Stomach (tissue), 9 donors: ENCODE measurements around the gene GNG7. TPM values are rescaled to one million over a fixed set of nuclear protein-coding genes. Genes with fewer than 3 reads are reported as not detected.
A peak's percentile ranks its signal among the peaks of the same experiment; 100 is the strongest.
"Not testable (repeated sequence)": the region's sequence is repeated elsewhere in the genome, so short reads cannot be mapped to it uniquely, and the experiment has no call there.

Experiments used
- DNase-seq, 2 donors: peaks; one replicate each; pipeline versions ENCODE4 v3.0.0 to v3.0.0-alpha.2; 2013 to 2019
- H3K27ac ChIP-seq, 5 donors: fragments of 200-600 bp in 4 of 5; sonication (generic) in 4 of 5; one replicate each; pipeline ENCODE4 v1.5.1; 2013 to 2019; ENCODE audit warnings: mild to moderate bottlenecking in 1 of 5, moderate library complexity in 1 of 5
- H3K27me3 ChIP-seq, 3 donors: fragments of 200-600 bp; sonication (generic); one replicate each; pipeline ENCODE4 v1.5.1; 2017 to 2019; ENCODE audit warnings: mixed run types in 1 of 3
- H3K36me3 ChIP-seq, 4 donors: fragments of 200-600 bp; sonication (generic); 1 replicate in 3 of 4; 2 replicates in 1 of 4; pipeline ENCODE4 v1.5.1; 2016 to 2019
- H3K4me1 ChIP-seq, 4 donors: fragments of 200-600 bp; sonication (generic); one replicate each; pipeline ENCODE4 v1.5.1; 2016 to 2019
- H3K4me3 ChIP-seq, 4 donors: fragments of 200-600 bp; sonication (generic) in 3 of 4; one replicate each; pipeline ENCODE4 v1.5.1; 2016 to 2019; ENCODE audit warnings: mild to moderate bottlenecking in 1 of 4
- H3K9me3 ChIP-seq, 4 donors: fragments of 200-600 bp; sonication (generic); one replicate each; pipeline ENCODE4 v1.5.1; 2016 to 2019
- EP300 ChIP-seq: sonication (generic); formaldehyde crosslinking; IDR thresholded peaks from one replicate; pipeline ENCODE4 v1.6.1; 2017; ENCODE audit warnings: antibody characterized with exemption
- POLR2A ChIP-seq, 4 donors: fragments of 450-650 bp; IDR thresholded peaks; one replicate each; pipeline ENCODE4 v1.6.1; 2016; ENCODE audit warnings: antibody characterized with exemption in 4 of 4, control low read depth in 2 of 4, mild to moderate bottlenecking in 1 of 4, moderate library complexity in 1 of 4
- POLR2AphosphoS5 ChIP-seq, 3 donors: sonication (generic); formaldehyde crosslinking; IDR thresholded peaks; one replicate each; pipeline ENCODE4 v1.6.1; 2016; ENCODE audit warnings: antibody characterized with exemption in 3 of 3
- WGBS, 5 donors: extraction: QIAGEN DNeasy Blood & Tissue Kit in 3 of 5; methylation state at CpG; one replicate each; pipeline versions ENCODE4 v1.1.5 to v1.1.7; 2013 to 2018; 5-methylcytosine and 5-hydroxymethylcytosine counted together
- intact Hi-C: fragments of 100-400 bp; cut with DNase I; formaldehyde crosslinking; loops from one replicate; pipeline ENCODE4 v1.15.1; 2023; ENCODE audit warnings: low total_unique reads
- polyA plus RNA-seq, 3 donors: library from polyadenylated mRNA; stranded (reverse); fragments of 200-250 nt; gene quantifications; one replicate each; pipeline ENCODE4 v1.2.3, GENCODE V29; 2013
- total RNA-seq, 5 donors: library from RNA; depleted of rRNA; stranded (reverse); fragments of >200 nt; gene quantifications; one replicate each; pipeline versions ENCODE4 v1.1.0 to v1.2.3, GENCODE V29; 2014 to 2016
- TF ChIP-seq, protein P1 (sequence below), 7 experiments: fragments of 450-650 bp in 4 of 7; fragments of 200-600 bp in 3 of 7; sonication (generic) in 3 of 7; IDR thresholded peaks; one replicate each; pipeline ENCODE4 v1.5.1; 2016 to 2019; ENCODE audit warnings: antibody characterized with exemption in 7 of 7, control low read depth in 2 of 7, mild to moderate bottlenecking in 1 of 7
- donor health status: healthy with polysubstance abuse.
- donor health status: Bipolar disorder and iron deficiency.
- donor health status: healthy.

Gene GNG7
- total and polyA plus RNA-seq, 8 donors = 0.58 to 15.1 (median 4.3) TPM

GRCh38 chr19:2468596-2468995, 233.9 kb downstream of the GNG7 start:
- intact Hi-C loops = no loop called here

GRCh38 chr19:2464389-2464788, 238.1 kb downstream of the GNG7 start:
- H3K9me3 ChIP-seq = no peaks in the 10 kb centered on the region
- H3K4me1 ChIP-seq = peaks cover 11 to 23% (median 20%) of the 10 kb centered on the region in 4 donors
- no peaks in the 10 kb centered on the region for H3K27me3 ChIP-seq
- no peak for DNase-seq
- WGBS, 5 donors = 45 to 69% (median 58%) methylated on average over 5 of the region's 5 CpGs
- intact Hi-C loops = no loop called here
- no peaks in the 10 kb centered on the region for H3K36me3 ChIP-seq
- no peak overlapping the region for H3K27ac ChIP-seq
- TF ChIP-seq, protein P1, sequence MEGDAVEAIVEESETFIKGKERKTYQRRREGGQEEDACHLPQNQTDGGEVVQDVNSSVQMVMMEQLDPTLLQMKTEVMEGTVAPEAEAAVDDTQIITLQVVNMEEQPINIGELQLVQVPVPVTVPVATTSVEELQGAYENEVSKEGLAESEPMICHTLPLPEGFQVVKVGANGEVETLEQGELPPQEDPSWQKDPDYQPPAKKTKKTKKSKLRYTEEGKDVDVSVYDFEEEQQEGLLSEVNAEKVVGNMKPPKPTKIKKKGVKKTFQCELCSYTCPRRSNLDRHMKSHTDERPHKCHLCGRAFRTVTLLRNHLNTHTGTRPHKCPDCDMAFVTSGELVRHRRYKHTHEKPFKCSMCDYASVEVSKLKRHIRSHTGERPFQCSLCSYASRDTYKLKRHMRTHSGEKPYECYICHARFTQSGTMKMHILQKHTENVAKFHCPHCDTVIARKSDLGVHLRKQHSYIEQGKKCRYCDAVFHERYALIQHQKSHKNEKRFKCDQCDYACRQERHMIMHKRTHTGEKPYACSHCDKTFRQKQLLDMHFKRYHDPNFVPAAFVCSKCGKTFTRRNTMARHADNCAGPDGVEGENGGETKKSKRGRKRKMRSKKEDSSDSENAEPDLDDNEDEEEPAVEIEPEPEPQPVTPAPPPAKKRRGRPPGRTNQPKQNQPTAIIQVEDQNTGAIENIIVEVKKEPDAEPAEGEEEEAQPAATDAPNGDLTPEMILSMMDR (IDR thresholded peaks at IDR 0.05) = no peak
- TF ChIP-seq EP300 (no peak), POLR2A (IDR thresholded peaks at IDR 0.05) (no peak), POLR2AphosphoS5 (IDR thresholded peaks at IDR 0.05) (no peak)
- H3K4me3 ChIP-seq = no peak overlapping the region

More at GRCh38 chr19:2468596-2468995, 233.9 kb downstream of the GNG7 start:
- DNase-seq = no peak
- H3K36me3 ChIP-seq = no peaks in the 10 kb centered on the region
- H3K27ac ChIP-seq = no peak overlapping the region
- 75 to 81% (median 80%) methylated on average over 12 of the region's 12 CpGs for WGBS, 5 donors
- no peaks in the 10 kb centered on the region for H3K4me1 ChIP-seq
- TF ChIP-seq POLR2A (IDR thresholded peaks at IDR 0.05) = no peak
- TF ChIP-seq EP300 = no peak
- TF ChIP-seq POLR2AphosphoS5 (IDR thresholded peaks at IDR 0.05) = no peak
- TF ChIP-seq, protein P1 (IDR thresholded peaks at IDR 0.05) = no peak
- H3K27me3 ChIP-seq = no peaks in the 10 kb centered on the region
- H3K9me3 ChIP-seq = no peaks in the 10 kb centered on the region
- no peak overlapping the region for H3K4me3 ChIP-seq

DNA sequence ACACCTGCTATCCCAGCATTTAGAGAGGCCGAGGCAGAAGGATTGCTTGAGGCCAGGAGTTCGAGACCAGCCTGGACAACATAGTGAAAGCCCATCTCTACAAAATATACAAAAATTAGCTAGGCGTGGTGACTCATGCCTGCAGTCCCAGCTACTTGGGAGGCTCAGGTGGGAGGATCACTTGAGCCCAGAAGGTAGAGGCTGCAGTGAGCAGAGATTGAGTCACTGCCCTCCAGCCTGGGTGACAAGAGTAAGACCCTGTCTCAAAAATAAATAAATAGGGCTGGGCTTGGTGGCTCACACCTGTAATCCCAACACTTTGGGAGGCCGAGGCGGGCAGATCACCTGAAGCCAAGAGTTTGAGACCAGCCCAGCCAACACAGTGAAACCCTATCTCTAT, 238.8 kb downstream of the GNG7 start:
- DNase-seq, H3K4me3 ChIP-seq, H3K36me3 ChIP-seq, H3K27me3 ChIP-seq, H3K9me3 ChIP-seq, intact Hi-C loops: not testable (repeated sequence)
- 93 to 98% (median 97%) methylated on average over 5 of the region's 5 CpGs for WGBS, 5 donors
- H3K27ac ChIP-seq = peak overlapping the region in 4 of 5 donors; percentile 29 to 72 (median 52)
- peaks cover 11 to 23% (median 20%) of the 10 kb centered on the region in 4 donors for H3K4me1 ChIP-seq

DNA sequence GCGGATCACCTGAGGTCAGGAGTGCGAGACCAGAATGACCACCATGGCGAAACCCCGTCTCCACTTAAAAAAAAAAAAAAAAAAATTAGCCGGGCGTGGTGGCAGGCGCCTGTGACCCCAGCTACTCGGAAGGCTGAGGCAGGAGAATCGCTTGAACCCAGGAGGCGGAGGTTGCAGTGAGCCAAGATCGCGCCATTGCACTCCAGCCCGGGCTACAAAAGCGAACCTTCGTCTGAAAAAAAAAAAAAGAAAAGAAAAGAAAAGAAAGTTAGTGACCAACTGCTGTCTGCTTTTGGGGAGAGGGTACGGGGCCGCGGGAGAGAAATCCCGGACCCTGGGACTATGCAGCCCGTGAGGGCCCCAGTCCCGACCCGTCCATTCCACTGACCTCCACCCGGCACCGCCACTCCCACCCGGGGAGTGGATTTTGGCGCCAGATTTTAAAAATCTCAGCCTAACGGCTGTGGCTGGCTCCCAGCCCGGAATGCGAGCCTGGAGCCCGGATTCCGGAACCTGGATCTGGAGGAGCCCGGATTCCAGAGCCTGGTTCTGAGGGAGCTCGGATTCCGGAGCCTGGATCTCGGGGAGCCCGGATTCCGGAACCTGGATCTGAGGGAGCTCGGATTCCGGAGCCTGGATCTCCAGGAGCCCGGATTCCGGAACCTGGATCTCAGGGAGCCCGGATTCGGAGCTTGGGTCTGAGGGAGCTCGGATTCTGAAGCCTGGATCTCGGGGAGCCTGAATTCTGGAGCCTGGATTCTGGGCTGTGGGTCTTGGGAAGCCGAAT, 239.7 kb downstream of the GNG7 start:
- H3K9me3 ChIP-seq = no peaks in the 10 kb centered on the region
- TF ChIP-seq, protein P1 (IDR thresholded peaks at IDR 0.05) = no peak
- peak in 1 of 3 donors; percentile 51 for TF ChIP-seq POLR2AphosphoS5 (IDR thresholded peaks at IDR 0.05)
- peak; percentile 83 to 96 for DNase-seq
- intact Hi-C loops = no loop called here
- no peaks in the 10 kb centered on the region for H3K27me3 ChIP-seq
- H3K27ac ChIP-seq = peak overlapping the region; percentile 29 to 72 (median 41)
- peaks cover 11 to 23% (median 20%) of the 10 kb centered on the region in 4 donors for H3K4me1 ChIP-seq
- 9 to 23% (median 15%) methylated on average over 31 to 46 of the region's 46 CpGs for WGBS, 5 donors
- H3K4me3 ChIP-seq = peak overlapping the region; percentile 59 to 88 (median 71)
- no peaks in the 10 kb centered on the region for H3K36me3 ChIP-seq
